Lung (tissue), 12 donors: ENCODE results near the gene CLIC4. TPM values are rescaled to one million over a fixed set of nuclear protein-coding genes. Genes with fewer than 3 reads are reported as not detected.

Experiments
- ATAC-seq: fragments of 200-7000 bp; cut with Tn5 transposase; one replicate; pipeline ENCODE4 v1.9.1; 2020; ENCODE audit warnings: moderate number of reproducible peaks; ENCODE audit not compliant: insufficient read depth, low FRiP score
- DNase-seq, 3 donors: peaks; one replicate each; pipeline ENCODE4 v3.0.0-alpha.2; 2013 to 2017
- H3K27ac ChIP-seq, 2 donors: one replicate each; pipeline ENCODE4 v1.5.1; 2013; ENCODE audit warnings: mild to moderate bottlenecking in 2 of 2, moderate library complexity in 2 of 2, control low read depth in 1 of 2, inconsistent platforms in 1 of 2, low read depth in 1 of 2, low read length in 1 of 2
- H3K27me3 ChIP-seq, 3 donors: one replicate each; pipeline ENCODE4 v1.5.1; 2013; ENCODE audit warnings: low read length in 2 of 3; ENCODE audit not compliant: control insufficient read depth in 3 of 3, insufficient read depth in 3 of 3
- H3K36me3 ChIP-seq, 4 donors: one replicate each; pipeline ENCODE4 v1.5.1; 2013; ENCODE audit warnings: low read length in 4 of 4, mild to moderate bottlenecking in 1 of 4, moderate library complexity in 1 of 4; ENCODE audit not compliant: control insufficient read depth in 4 of 4, insufficient read depth in 4 of 4
- H3K4me1 ChIP-seq, 5 donors: one replicate each; pipeline ENCODE4 v1.5.1; 2013; ENCODE audit warnings: low read length in 5 of 5, mild to moderate bottlenecking in 2 of 5, moderate library complexity in 1 of 5; ENCODE audit not compliant: control insufficient read depth in 5 of 5, insufficient read depth in 5 of 5
- H3K4me3 ChIP-seq: one replicate; pipeline ENCODE4 v1.5.1; 2013; ENCODE audit warnings: mild to moderate bottlenecking, control low read depth, moderate library complexity
- H3K9ac ChIP-seq, 2 donors: one replicate each; pipeline ENCODE4 v1.5.1; 2013; ENCODE audit warnings: low read length in 2 of 2, control low read depth in 1 of 2; ENCODE audit not compliant: insufficient read depth in 1 of 2
- H3K9me3 ChIP-seq, 4 donors: one replicate each; pipeline ENCODE4 v1.5.1; 2013; ENCODE audit warnings: low read length in 3 of 4, mild to moderate bottlenecking in 1 of 4, moderate library complexity in 1 of 4; ENCODE audit not compliant: control insufficient read depth in 4 of 4, insufficient read depth in 3 of 4
- CTCF ChIP-seq: IDR thresholded peaks from 2 replicates; pipeline ENCODE4 v1.5.1; 2012; ENCODE audit warnings: mild to moderate bottlenecking; ENCODE audit errors: control extremely low read depth, extremely low read depth
- WGBS, 2 donors: extraction: QIAGEN DNeasy Blood & Tissue Kit; methylation state at CpG; one replicate each; pipeline ENCODE4 v1.1.7; 2013; 5-methylcytosine and 5-hydroxymethylcytosine counted together
- polyA plus RNA-seq, 2 donors: library from polyadenylated mRNA; stranded (reverse); fragments of 200-250 nt; gene quantifications; one replicate each; pipeline ENCODE4 v1.2.1, GENCODE V29; 2013
- total RNA-seq, 2 donors: library from RNA; depleted of rRNA in 1 of 2; stranded (reverse); fragments of >200 nt in 1 of 2; gene quantifications; one replicate each; pipeline ENCODE4 v1.2.1, GENCODE V29; 2014 to 2021
- donor health status: control.
- donor health status: control.
- donor health status: Bipolar disorder and iron deficiency.
- donor health status: healthy.
- donor health status: DM: yes; HTN: yes; CAD: no.

The CLIC4 gene
- total and polyA plus RNA-seq, 4 donors, result 52.0 to 236 (median 166) TPM

DNA sequence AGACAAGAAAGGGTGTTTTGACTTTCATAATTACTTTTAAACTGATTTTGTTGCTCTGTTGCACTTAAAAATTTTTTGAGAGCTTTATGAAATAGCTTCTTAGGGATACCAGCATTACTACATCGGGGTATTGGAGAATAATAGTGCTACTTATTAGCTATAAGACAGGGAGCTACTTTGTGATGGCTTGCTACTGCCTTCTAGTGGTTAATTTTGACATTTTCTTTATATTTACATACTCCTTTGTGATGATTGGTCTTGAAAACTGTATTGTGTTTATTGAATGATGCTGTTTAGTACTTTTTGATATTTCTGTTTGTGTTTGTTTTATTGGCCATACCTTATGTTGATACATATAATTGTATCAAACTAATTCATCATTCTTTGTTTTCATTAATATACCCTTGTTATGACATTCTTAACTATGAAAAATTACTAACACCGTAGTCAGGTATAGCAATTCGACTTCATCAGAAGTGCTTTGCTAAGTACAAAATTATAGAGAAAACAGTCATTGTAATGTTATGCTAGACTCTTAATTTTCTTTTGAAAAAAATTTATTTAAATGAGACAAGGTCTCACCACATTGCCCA, 85.5 kb downstream of the CLIC4 start:
- Histone ChIP-seq H3K4me1 (peaks cover 0 to 14% (median 7%) of the 10 kb centered on the region in 5 donors), H3K27me3 (no peaks in the 10 kb centered on the region), H3K4me3 (no peak overlapping the region), H3K9ac (no peak overlapping the region), H3K36me3 (no peaks in the 10 kb centered on the region), H3K27ac (no peak overlapping the region), H3K9me3 (no peaks in the 10 kb centered on the region)
- peak in 2 of 3 donors; percentile 87 to 91 for DNase-seq
- ATAC-seq, result peak; percentile 66
- 55 to 57% methylated on average over 3 of the region's 3 CpGs for WGBS, 2 donors
- peak; percentile 75 for TF ChIP-seq CTCF

DNA sequence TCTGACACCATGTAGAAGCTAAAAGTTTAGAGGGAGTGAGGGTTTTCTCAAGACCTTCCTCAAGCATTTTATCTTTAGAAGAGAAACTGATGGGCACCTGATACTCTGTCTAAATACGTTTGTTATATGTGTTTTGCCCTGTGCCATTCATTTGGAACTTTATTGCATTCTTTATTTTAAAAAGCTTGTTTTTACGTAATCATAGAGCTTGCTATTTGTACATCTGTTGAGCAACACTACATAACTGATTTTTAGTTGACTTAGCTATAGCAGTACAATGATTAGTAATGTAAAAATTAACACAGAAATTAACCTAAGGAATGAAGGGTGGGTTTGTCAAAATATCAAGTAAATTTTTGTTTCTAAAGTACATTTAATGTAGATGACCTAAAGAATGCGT, 96.3 kb downstream of the CLIC4 start:
- Histone ChIP-seq H3K9me3 (no peaks in the 10 kb centered on the region), H3K27me3 (no peaks in the 10 kb centered on the region), H3K36me3 (peaks cover 1 to 26% (median 10%) of the 10 kb centered on the region in 4 donors), H3K4me3 (no peak overlapping the region), H3K27ac (no peak overlapping the region), H3K9ac (no peak overlapping the region), H3K4me1 (no peaks in the 10 kb centered on the region)
- TF ChIP-seq CTCF, result no peak
- DNase-seq (no peak), ATAC-seq (no peak)
- 63 to 87% methylated on average over 3 of the region's 3 CpGs for WGBS, 2 donors

- no peaks in the 10 kb centered on the region for H3K27me3 ChIP-seq
- no peak for TF ChIP-seq CTCF
- no peak for DNase-seq
- H3K36me3 ChIP-seq, result peaks cover 0 to 11% (median 0%) of the 10 kb centered on the region in 4 donors
- no peak for ATAC-seq
- no peak overlapping the region for H3K9ac ChIP-seq
- H3K4me3 ChIP-seq, result no peak overlapping the region
- H3K4me1 ChIP-seq, result peaks cover 0 to 16% (median 2%) of the 10 kb centered on the region in 5 donors
- no peak overlapping the region for H3K27ac ChIP-seq
- 80 to 91% methylated on average over 4 of the region's 4 CpGs for WGBS, 2 donors
- H3K9me3 ChIP-seq, result no peaks in the 10 kb centered on the region
Observed at GRCh38 chr1:24846671-24847070, 101.4 kb downstream of the CLIC4 start.
